NCI-H187 treated with DMSO at 0.1 percent for 48 hours (cell line): ENCODE data around the gene SLC35F2.
"Not testable (repeated sequence)": the region's sequence is repeated elsewhere in the genome, so short reads cannot be mapped to it uniquely, and the experiment has no call there.

ENCODE experiments used
- DNase-seq: peaks from one replicate; lab custom pipeline; 2025; lab: John Stamatoyannopoulos, UW

SLC35F2 gene

GRCh38 chr11:107840129-107840484 is 18.5 kb downstream of the SLC35F2 start:
- no peak for DNase-seq

- no peak for DNase-seq
These were observed 21.7 kb downstream of the SLC35F2 start for GRCh38 chr11:107836851-107837250.

GRCh38 chr11:107834995-107835394 is 23.6 kb downstream of the SLC35F2 start:
- DNase-seq, result no peak

- DNase-seq, result not testable (repeated sequence)
These were observed 24.7 kb downstream of the SLC35F2 start for GRCh38 chr11:107833926-107834325.

GRCh38 chr11:107830915-107831540 is 27.6 kb downstream of the SLC35F2 start:
- no peak for DNase-seq

GRCh38 chr11:107827041-107827440 is 31.5 kb downstream of the SLC35F2 start:
- no peak for DNase-seq

- no peak for DNase-seq
These were observed 32.7 kb downstream of the SLC35F2 start for GRCh38 chr11:107825875-107826274.

GRCh38 chr11:107824668-107825369 is 33.8 kb downstream of the SLC35F2 start:
- DNase-seq, result no peak

GRCh38 chr11:107821199-107821927 is 37.2 kb downstream of the SLC35F2 start:
- no peak for DNase-seq

- no peak for DNase-seq
These were observed 39.1 kb downstream of the SLC35F2 start for GRCh38 chr11:107819361-107820014.

GRCh38 chr11:107818491-107818890 is 40.1 kb downstream of the SLC35F2 start:
- no peak for DNase-seq

- no peak for DNase-seq
These were observed 42.6 kb downstream of the SLC35F2 start for GRCh38 chr11:107816028-107816427.

- no peak for DNase-seq
These were observed 47.7 kb downstream of the SLC35F2 start for GRCh38 chr11:107810875-107811274.

- DNase-seq, result no peak
These were observed 50.1 kb downstream of the SLC35F2 start for GRCh38 chr11:107808521-107808920.

GRCh38 chr11:107804971-107805370 is 53.6 kb downstream of the SLC35F2 start:
- no peak for DNase-seq

GRCh38 chr11:107804211-107804610 is 54.4 kb downstream of the SLC35F2 start:
- no peak for DNase-seq

- DNase-seq, result no peak
These were observed 56.9 kb downstream of the SLC35F2 start for GRCh38 chr11:107801641-107802040.

GRCh38 chr11:107799218-107799859 is 59.2 kb downstream of the SLC35F2 start:
- DNase-seq, result peak; percentile 20

- DNase-seq, result no peak
These were observed 66.5 kb downstream of the SLC35F2 start for GRCh38 chr11:107792049-107792443.

GRCh38 chr11:107791343-107792048 is 67.1 kb downstream of the SLC35F2 start:
- no peak for DNase-seq

- no peak for DNase-seq
These were observed 68.8 kb downstream of the SLC35F2 start for GRCh38 chr11:107789767-107790166.
